GM19397 (cell line): Measurements from ENCODE around the gene GNAT1.
"Not testable (repeated sequence)": the region's sequence is repeated elsewhere in the genome, so short reads cannot be mapped to it uniquely, and the experiment has no call there.

ENCODE experiments used
- ATAC-seq: cut with Tn5 transposase; IDR thresholded peaks from one replicate; pipeline ENCODE4 v1.9.1; 2021; ENCODE audit warnings: mild to moderate bottlenecking, moderate library complexity; ENCODE audit not compliant: unreplicated experiment

GNAT1 gene

GRCh38 chr3:50217681-50218080, 26.3 kb downstream of the GNAT1 start:
- ATAC-seq = no peak

GRCh38 chr3:50218448-50218847, 27.0 kb downstream of the GNAT1 start:
- no peak for ATAC-seq

GRCh38 chr3:50219285-50219684, 27.9 kb downstream of the GNAT1 start:
- ATAC-seq = no peak

- ATAC-seq = no peak
Measured at GRCh38 chr3:50220109-50220508, 28.7 kb downstream of the GNAT1 start.

- ATAC-seq = no peak
Measured at GRCh38 chr3:50221051-50221410, 29.6 kb downstream of the GNAT1 start.

- ATAC-seq = no peak
Measured at GRCh38 chr3:50221411-50222168, 30.2 kb downstream of the GNAT1 start.

GRCh38 chr3:50222169-50222528, 30.7 kb downstream of the GNAT1 start:
- no peak for ATAC-seq

GRCh38 chr3:50224639-50225038, 33.2 kb downstream of the GNAT1 start:
- ATAC-seq = no peak

- ATAC-seq = peak; percentile 3
Measured at GRCh38 chr3:50226888-50227389, 35.5 kb downstream of the GNAT1 start.

GRCh38 chr3:50227390-50228183, 36.2 kb downstream of the GNAT1 start:
- ATAC-seq = peak; percentile 86

GRCh38 chr3:50228184-50228763, 36.9 kb downstream of the GNAT1 start:
- ATAC-seq = not testable (repeated sequence)

- ATAC-seq = no peak
Measured at GRCh38 chr3:50229490-50229889, 38.1 kb downstream of the GNAT1 start.

- no peak for ATAC-seq
Measured at GRCh38 chr3:50230104-50230793, 38.8 kb downstream of the GNAT1 start.

GRCh38 chr3:50230794-50231125, 39.4 kb downstream of the GNAT1 start:
- no peak for ATAC-seq

- ATAC-seq = no peak
Measured at GRCh38 chr3:50231581-50231980, 40.2 kb downstream of the GNAT1 start.

GRCh38 chr3:50232303-50232702, 40.9 kb downstream of the GNAT1 start:
- no peak for ATAC-seq

GRCh38 chr3:50233176-50233575, 41.8 kb downstream of the GNAT1 start:
- ATAC-seq = no peak

- ATAC-seq = peak; percentile 90
Measured at GRCh38 chr3:50235716-50236483, 44.5 kb downstream of the GNAT1 start, which contains the start of gene GNAI2. TSS of gene GNAI2 (plus strand) at chr3:50236204. CDS start at chr3:50236336, 132 bp downstream.

- ATAC-seq = no peak
Measured at GRCh38 chr3:50236484-50237132, 45.2 kb downstream of the GNAT1 start.

- no peak for ATAC-seq
Measured at GRCh38 chr3:50237133-50237651, 45.8 kb downstream of the GNAT1 start.
